GM19324 (cell line): Measurements from ENCODE around the gene S100P.
"Not testable (repeated sequence)": the region's sequence is repeated elsewhere in the genome, so short reads cannot be mapped to it uniquely, and the experiment has no call there.

Source experiments
- ATAC-seq: cut with Tn5 transposase; IDR thresholded peaks from one replicate; pipeline ENCODE4 v1.9.1; 2021; ENCODE audit warnings: mild to moderate bottlenecking, moderate library complexity; ENCODE audit not compliant: unreplicated experiment, low FRiP score

Gene S100P

DNA sequence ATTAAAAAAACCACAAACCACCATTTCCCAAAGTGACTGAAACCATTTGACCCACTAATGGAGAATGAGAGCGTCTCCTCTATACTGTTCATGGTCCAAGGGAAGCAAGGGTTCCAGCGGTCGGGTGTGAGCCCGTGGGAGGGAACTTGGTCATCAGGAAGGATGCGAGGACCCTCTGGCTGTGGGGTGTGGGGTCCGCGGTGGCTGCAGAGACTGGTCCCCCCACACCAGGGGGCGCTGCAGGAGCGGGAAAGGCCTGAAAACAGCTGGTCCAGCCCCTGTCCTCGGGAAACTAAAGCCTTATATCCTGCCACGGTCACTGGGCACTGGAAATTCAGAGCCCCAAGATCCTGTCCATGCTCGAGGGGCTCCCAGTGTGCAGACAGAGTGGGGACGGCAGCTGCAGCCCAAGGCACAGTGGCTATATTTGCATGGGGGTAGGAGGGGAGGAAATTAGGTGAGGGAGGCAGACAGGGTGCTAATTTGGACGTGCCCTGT lies 26.6 kb downstream of the S100P start:
- ATAC-seq: no peak

DNA sequence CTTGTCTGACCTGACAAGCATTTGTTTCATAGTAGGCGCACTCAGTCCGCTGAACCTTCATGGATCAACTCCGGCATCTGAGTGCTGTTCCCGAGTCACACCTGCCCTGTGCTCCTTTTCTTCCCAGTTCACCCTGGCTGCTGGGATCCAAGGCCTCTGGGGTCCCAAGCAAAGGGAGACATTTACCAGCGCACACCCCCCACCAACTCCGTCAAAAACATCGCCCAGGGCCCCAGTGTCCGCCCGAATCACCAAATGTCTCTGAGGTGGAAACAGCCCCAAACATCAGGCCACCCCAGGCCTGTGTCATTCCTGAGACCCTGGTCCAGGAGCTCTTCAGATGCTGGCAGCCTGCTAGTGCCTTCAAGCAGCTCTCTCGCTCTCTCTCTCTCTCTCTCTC lies 27.4 kb downstream of the S100P start:
- no peak for ATAC-seq

DNA sequence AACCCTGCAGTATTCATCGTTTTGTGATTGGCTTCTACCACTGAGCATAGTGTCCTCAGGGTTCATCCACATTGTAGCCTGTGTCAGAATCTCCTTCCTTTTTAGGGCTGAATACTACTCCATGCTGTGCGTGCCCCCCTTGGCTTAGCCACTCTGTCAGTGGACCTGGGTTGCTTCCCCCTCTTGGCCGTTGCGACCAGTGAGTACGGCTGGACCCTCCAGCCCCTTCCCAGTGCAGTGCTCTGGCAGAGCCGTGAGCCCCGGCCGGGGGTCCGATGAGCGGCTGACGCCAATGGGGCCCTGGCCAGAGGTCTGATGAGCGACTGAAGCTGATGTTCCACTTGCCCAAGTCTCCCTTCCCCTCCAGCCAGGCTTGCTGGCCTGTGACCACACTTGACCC lies 29.2 kb downstream of the S100P start:
- ATAC-seq: no peak

DNA sequence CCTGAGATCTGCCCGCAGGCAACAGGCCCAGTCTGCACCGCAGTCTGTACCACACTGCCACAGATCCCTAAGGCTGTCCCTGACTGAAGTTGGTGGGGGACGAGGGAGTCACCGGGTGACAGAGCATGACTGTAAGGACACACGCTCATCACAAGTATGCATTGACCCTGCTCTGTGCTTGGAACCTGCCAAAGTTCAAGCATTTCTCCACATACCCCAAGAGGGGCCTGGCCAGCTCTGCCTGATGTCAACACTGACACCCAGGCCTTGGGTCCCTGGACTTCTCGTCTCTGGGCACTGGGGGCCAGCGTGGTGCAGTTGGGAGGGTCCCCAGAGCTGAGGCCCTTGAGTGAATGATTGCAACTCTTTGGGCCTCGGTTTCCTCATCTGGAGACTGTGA lies 30.2 kb downstream of the S100P start:
- no peak for ATAC-seq

DNA sequence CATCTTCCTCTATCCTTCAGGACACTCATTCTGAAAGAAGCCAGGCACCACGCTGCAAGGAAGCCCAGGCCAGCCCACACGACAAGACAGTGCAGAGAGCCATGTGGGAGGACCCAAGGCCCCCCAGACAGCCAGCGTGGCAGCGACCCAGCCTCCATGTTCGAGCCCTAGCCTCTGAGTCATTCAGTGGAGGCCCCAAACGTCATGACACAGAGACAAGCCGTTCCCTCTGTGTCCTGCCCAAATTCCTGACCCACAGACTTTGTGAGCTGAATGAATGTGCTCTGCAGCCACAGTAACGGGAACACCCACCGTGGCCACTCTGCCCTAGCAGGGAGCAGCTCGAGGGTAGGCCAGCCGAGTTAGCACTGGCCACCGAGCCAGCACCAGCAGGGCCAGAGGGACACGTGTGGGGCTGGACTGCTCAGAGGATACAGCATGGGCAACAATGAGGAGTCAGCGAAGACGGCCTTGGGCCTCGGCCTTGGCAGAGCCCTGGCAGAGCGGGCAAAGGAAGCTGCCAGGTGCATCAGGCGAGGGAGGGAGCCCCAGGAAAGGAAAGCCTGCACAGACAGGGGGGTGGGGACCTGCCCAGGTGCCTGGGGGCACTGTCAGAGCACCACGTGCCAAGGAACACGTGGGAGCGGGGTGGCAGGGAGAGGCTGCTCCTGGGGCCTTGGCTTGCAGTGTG lies 30.9 kb downstream of the S100P start:
- ATAC-seq: no peak

DNA sequence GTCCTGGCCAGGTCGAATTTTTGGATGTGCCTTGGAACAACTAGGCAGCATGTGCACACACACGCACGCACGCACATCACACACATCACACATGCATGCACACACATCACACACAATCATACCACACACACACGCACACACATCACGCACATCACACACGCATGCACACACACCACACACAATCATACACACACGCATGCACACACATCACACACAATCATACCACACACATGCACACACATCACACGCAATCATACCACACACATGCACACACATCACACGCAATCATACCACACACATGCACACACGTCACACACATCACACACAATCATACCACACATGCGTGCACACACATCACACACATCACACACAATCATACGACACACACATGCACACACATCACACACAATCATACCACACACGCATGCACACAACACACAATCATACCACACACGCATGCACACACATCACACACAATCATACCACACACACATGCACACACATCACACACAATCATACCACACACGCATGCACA lies 31.8 kb downstream of the S100P start:
- ATAC-seq: not testable (repeated sequence)

DNA sequence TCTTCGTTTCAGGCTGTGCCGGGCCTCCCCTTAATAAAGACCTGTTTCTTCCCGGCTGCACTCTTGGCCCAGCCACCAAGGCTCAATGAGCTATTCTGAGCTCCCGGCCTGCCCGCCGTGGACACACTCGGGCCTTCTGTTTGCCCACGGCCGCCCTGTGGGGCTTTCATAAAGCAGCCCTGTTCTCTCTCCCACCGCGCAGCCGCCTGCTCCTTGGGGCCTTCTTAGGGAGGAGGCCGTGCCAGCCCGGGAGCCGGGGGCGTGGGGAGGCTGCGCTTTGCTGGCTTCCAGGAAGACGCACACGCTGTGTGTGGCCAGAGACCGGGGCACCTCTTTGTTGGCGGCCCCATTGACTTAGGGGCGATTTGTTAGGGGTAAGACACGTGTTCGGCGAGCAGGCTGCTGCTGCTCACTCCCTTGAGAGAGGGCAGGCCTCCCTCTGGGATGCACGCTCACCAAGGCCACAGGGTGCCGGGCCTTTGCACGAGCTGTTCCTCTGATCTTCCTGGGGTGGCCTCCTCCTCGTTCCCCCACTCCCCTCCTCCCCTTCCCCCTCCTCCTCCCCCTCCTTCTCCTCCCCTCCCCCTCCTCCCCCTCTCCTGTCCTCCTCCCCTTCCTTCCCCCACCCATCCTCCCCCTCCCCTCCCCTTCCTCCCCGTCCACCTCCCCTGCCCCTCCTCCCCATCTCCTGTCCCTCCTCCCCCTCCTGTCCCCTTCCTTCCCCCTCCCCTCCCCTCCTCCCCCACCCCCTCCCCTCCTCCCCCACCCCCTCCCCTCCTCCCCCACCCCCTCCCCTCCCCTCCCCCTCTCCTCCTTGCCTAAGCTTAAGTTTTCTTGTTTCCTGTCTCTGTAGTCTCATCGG lies 33.6 kb downstream of the S100P start:
- ATAC-seq: no peak

DNA sequence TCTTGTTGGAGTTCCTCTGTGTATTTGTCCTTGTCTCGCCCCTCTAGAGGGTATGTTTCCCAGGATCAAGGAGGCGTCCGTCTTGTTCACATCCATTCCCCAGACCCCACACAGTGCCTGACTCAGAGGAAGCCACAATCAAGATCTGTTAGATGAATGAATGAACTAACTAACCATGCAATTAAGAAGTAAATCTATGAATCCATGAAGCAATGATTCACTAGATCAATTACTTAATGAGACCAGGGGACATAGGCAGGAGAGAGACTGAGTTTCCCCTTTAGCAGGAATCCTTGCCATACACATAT lies 34.2 kb downstream of the S100P start:
- ATAC-seq: no peak

DNA sequence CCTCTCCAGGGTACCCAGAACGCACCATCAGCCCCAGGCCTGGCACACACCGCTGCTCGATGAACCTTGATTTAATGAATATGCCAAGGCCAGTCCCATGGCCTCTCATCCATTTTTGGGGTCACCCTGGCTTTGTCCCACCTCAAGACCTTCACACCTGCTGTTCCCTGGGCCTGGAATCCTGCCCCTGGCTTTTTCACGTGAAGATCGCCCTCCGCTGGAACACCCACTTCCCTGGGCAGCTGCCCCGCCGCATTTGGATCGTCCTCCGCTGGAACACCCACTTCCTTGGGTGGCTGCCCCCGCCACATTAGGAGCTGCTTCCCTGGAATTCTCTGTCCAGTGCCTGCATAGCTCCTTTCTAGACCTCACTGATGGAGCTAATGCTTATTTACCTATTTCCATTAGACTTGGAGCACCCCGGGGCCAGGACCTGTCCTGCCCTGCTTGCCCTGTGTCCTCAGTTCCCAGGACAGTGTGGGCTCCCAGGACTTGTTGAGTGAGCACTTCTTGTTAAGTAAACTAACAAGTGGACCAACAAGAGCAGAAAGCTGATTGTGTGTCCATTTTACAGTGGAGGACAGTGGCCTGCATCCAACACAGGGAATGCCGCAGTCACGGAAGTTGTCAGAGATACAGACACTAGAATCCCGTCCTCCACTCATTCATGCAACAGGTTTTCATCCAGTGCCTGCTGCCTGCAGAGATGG lies 34.8 kb downstream of the S100P start:
- no peak for ATAC-seq

DNA sequence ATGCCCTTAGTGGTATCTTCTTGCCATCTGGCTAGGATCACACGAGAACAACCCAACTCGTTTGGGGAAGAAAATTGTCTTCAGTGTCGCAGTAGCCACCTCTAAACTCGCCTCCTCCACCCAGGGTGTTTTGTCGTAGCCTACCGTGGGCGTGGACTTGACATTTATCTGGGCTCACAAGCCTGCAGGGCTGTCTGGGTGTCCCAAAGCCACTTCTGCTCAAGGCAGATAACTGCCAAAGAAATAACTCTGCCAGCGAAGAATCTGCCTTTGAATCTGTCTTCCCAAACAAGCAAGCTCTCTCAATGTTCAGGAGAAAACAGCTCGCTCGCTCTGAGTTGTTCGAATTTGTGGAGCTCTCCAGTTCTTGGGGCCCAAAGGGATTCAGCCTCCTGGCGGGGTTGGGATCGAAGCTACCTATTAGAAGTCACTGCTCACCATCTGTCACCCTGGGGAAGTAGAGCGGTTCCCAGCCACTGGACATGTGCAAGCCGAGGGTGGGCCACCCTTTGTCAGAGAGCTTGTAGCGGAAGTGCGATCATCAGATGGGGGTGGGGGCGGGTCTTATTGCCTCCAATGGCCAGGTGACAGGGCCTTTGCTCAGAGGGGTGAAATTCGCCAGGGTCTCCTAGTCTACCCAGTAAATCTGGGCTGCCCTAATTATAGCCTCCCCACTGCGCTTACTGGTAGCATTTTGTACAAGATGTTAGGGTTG lies 37.1 kb downstream of the S100P start:
- ATAC-seq: no peak

DNA sequence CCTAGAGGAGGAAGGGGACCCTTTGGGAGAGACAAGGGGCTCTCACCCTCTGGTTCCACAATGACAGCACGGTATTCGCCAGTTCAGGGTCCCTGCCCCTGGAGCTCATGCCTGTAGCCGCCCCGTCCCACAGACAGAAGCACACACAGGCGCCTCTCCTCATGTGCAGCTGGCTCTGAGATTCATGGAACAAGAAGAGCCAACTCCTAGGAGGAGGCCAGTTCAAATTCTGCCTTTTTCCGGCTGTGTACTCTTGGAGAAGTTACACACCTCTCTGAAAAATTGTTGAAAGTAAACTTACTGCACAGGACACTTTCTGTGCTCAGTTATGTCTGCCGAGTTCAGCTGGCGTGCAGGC lies 37.6 kb downstream of the S100P start:
- ATAC-seq: no peak

DNA sequence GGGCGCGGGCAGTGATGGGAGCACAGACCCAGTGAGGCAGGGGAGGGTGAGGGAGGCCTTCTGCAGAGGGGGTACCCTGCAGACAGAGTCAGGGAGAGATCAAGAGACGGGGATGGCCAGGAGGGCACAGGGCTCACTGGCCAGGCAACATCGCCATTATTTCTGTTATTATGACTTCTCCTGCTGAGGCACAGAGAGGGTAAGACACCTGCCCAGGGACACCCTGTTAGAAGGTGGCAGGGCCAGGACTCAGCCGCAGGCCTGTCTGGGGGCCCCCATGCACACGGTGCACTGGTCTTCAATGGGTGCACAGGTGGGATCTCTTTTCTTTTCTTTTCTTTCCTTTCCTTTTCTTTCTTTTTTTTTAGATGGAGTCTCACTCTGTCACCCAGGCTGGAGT lies 38.1 kb downstream of the S100P start:
- ATAC-seq: no peak

DNA sequence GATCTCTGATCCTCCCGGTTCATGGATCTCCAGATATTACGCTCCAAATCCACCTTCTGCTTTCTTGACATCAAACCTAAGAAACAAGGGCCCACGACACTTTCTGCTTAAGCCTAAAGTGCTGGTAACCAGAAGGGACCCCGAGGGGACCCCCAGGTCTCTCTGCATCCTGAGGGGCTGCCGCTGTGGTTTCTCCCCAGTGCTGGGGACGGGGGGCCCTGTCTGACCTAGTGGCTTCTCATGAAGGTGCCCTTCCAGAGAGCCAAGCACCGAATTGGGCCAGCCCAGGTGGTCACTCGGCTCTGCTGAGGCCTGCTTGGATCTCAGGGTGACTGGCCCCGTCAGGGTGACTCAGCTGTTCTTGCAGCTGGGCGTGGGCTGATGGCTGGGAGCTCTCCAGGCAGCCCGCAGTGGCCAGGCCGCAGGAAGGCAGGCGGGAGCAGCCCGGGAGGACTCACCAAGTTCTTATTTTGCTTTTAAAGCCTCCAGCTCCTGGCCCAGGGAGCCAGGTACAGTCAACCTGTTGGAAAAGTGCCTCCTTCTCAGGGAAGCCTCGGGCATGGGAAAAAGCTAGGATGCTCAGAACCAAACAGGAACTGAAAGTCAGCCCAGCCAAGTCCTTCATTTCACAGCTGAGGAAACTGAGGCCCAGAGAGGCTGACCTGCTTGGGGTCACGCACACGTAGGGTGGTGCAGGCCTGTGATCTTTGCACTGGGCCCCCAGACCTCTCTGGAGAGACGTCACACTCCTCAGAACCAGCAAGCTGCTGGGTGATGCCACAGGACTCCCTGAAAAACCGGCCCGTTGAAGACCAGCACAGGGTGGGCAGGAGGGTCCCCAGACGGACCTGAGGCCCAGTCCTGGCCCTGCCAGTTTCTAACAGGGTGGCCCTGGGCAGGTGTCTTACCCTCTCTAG lies 39.0 kb downstream of the S100P start:
- no peak for ATAC-seq

DNA sequence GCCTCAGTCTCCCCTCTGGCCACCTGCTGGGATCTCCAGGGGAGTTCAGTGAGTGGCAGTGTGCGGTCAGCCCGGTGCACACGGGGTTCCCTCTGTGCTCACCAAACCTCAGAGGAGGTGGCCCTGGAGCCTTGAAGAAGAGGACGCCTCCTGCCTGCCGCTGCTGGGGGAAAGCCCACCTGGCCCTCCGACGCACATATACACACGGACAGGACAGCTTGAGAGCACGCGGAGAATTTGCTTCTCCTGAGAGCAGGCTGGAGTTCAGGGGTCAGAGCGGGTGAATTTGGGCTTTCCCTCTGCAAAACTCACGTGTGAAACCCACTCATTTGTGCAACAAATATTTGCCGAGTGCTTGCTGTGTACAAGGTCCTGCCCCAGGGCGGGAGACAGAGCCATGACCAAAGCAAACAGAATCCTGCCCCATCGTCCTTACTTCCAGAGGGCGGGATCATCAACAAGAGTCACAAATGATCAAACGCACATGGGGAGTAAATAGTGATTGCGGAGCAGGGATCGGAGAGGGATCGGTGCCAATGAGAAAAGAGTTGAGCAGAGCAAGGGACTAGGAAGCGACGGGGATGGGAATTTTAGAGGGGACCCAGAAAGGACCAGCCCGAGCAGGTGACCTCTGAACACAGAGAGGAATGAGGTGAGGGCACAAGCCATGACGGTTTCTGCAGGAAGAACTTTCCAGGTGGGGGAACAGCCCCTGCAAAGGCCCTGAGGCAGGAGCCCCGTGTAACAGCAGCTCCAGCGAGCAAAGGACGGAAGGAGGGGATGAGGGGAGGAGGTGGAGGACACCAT lies 39.9 kb downstream of the S100P start:
- no peak for ATAC-seq

DNA sequence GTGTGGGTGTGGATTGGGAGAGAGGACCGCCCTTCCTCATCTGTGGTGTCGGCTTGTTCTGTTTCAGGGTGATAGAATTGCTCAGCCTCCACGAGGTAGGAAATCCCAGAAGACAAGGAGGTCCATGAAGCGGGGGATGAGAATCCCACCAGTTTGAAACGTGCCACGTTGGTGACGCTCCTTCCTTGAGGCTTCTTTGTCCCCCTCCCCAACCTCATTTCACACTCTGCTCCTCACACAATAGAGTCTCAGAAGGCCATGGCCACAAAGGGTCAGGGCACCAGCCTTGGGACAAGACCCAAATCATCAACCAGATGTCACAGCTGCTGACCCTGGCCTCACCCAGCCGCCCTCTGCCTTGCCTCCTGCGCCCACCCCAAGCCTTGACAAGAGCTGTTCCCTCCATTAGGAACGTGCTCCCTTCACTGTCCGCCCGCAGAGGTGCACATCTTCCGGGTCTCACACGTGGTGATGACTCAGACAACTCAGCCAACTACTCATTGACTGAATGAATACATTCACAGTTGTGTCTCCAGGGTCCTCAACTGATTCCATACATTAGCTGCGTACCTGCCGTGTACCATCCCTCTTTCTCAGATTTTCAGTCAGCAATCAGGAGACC lies 40.6 kb downstream of the S100P start:
- no peak for ATAC-seq

DNA sequence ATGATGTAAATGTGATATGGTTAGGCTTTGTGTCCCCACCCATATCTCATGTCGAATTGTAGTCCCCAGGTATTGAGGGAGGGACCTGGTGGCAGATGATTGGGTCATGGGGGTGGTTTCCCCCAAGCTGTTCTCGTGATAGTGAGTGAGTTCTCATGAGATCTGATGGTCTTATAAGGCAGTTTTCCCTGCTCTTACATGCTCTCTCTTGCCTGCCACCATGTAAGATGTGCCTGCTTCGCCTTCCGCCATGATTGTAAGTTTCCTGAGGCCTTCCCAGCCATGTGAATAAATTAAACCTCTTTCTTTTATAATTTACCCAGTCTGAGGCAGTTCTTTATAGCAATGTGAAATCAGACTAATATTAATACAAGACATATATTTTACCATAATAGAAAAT lies 46.2 kb downstream of the S100P start:
- ATAC-seq: no peak

DNA sequence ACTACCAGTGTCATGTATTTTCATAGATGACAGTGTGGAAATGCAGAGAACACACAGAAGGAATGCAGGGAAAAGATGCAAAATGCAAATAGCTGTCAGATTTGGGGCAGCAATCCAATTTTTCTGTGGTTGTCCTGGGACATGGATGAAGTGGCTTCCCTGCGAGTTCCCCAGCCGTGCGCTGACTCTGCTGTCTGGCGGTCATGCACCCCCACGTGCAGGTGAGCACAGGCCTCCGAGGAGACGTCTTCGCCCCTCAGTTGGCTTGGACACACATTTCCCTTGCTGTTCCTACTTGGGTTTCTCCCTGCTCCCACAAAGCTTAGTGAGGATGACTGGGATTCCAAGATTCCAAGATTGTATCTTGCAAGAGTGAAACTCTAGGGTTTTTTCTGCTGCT lies 46.7 kb downstream of the S100P start:
- ATAC-seq: no peak

DNA sequence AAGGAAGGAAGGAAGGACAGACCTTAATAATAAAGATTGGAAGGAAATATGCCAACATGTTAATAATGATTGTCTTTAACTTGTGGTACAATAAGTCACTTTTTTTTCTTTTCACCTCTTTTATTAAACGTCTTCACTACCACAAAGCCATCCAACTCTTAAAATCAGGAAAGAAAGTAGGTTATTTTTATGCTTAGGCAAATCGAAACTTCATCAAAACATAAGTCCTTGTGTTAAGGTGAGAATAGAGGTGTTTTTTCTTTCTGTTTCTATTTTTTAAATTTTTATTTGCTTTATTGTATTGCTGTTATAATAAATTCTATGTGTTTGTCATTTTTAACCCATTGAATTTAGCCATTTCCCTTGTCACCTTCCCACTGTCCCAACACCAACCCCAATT lies 48.8 kb downstream of the S100P start:
- no peak for ATAC-seq
